ENCODE results near the gene GNLY. TPM values are rescaled to one million over a fixed set of nuclear protein-coding genes. Genes with fewer than 3 reads are reported as not detected.

The GNLY gene
- total and polyA plus RNA-seq, 2 of the 4 experiments (the other 2 are of a cell fraction) = not detected

DNA sequence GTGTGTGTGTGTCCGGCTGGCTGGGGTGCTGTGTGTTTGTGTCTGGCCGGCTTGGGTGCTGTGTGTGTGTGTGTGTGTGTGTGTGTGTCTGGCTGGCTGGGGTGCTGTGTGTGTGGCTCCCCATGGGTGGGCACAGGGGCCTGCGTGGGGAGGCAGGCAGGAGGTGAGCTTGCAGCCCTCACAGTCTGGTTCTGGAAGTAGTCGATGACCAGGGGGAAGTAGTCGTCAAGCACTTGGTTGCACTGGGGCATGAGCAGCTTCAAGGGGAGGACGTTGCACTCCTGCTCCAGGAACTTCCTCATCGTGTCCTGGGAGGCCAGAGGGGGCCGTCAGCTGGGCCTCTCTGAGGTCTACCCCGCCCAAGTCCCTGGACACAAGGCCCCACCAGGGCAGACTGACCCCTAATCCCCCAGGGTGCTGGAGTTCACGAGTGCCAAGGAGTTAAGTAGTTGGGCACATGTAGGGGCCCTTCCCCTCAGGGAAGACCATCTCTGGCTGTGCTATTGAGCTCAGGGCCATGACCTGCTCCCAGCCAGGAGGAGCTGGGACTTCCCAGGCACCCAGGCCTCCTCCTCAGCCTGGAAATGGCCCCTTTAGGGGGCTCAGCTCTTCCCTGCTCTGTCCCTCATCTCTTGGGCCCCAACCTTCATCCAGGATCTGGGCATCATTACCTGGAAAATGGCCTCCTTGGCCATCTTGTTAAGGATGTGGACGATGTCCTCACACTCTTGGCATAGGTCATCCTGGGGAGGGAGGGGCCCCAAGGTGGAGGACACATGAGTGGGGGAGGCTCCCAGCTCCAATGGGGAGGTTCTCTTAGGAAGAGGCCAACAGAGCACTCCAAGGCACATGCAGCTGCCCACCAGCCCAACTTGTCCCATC is 27.5 kb upstream of the GNLY start:
- no TSS peak for BruUV-seq (replicated peaks)
- in situ Hi-C loops (cut with MboI; ENCODE audit: low sequenced_read_pairs) = no loop called here
- TF ChIP-seq POLR2A (IDR thresholded peaks at IDR 0.05; ENCODE audit: low read depth, low read length) = no peak
- TF ChIP-seq, protein P1, sequence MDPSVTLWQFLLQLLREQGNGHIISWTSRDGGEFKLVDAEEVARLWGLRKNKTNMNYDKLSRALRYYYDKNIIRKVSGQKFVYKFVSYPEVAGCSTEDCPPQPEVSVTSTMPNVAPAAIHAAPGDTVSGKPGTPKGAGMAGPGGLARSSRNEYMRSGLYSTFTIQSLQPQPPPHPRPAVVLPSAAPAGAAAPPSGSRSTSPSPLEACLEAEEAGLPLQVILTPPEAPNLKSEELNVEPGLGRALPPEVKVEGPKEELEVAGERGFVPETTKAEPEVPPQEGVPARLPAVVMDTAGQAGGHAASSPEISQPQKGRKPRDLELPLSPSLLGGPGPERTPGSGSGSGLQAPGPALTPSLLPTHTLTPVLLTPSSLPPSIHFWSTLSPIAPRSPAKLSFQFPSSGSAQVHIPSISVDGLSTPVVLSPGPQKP (IDR thresholded peaks at IDR 0.05; ENCODE audit: borderline replicate concordance, low read depth, low read length) = no peak
- TF ChIP-seq BHLHE40 (IDR thresholded peaks at IDR 0.05; ENCODE audit: low read depth, low read length) = no peak
- TF ChIP-seq, protein P2, sequence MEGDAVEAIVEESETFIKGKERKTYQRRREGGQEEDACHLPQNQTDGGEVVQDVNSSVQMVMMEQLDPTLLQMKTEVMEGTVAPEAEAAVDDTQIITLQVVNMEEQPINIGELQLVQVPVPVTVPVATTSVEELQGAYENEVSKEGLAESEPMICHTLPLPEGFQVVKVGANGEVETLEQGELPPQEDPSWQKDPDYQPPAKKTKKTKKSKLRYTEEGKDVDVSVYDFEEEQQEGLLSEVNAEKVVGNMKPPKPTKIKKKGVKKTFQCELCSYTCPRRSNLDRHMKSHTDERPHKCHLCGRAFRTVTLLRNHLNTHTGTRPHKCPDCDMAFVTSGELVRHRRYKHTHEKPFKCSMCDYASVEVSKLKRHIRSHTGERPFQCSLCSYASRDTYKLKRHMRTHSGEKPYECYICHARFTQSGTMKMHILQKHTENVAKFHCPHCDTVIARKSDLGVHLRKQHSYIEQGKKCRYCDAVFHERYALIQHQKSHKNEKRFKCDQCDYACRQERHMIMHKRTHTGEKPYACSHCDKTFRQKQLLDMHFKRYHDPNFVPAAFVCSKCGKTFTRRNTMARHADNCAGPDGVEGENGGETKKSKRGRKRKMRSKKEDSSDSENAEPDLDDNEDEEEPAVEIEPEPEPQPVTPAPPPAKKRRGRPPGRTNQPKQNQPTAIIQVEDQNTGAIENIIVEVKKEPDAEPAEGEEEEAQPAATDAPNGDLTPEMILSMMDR (conservative IDR thresholded peaks at IDR 0.05; ENCODE audit: low read depth, low read length) = no peak
- TF ChIP-seq RAD21 (IDR thresholded peaks at IDR 0.05; ENCODE audit: low read length) = no peak
- no peak for TF ChIP-seq RFX5 (IDR thresholded peaks at IDR 0.05; ENCODE audit: low read depth, low read length)
- no peak for TF ChIP-seq SMC3 (IDR thresholded peaks at IDR 0.05; ENCODE audit: low read depth, low read length)
- no peak for TF ChIP-seq MAZ (IDR thresholded peaks at IDR 0.05; ENCODE audit: borderline replicate concordance, low read depth, low read length)
- no peak for TF ChIP-seq MAFK (IDR thresholded peaks at IDR 0.05; ENCODE audit: low read depth, low read length)
- TF ChIP-seq CHD1 (IDR thresholded peaks at IDR 0.05; ENCODE audit: low read depth, low read length) = no peak
- TF ChIP-seq CEBPB (IDR thresholded peaks at IDR 0.05; ENCODE audit: low read depth, low read length) = no peak
- no peak for TF ChIP-seq FOS (IDR thresholded peaks at IDR 0.05; ENCODE audit: low read depth, low read length)
- TF ChIP-seq, protein P3, sequence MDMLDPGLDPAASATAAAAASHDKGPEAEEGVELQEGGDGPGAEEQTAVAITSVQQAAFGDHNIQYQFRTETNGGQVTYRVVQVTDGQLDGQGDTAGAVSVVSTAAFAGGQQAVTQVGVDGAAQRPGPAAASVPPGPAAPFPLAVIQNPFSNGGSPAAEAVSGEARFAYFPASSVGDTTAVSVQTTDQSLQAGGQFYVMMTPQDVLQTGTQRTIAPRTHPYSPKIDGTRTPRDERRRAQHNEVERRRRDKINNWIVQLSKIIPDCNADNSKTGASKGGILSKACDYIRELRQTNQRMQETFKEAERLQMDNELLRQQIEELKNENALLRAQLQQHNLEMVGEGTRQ (IDR thresholded peaks at IDR 0.05; ENCODE audit: low read depth, low read length) = no peak
- TF ChIP-seq MXI1 (IDR thresholded peaks at IDR 0.05; ENCODE audit: borderline replicate concordance, low read depth, low read length) = no peak
- no peak for TF ChIP-seq RCOR1 (IDR thresholded peaks at IDR 0.05; ENCODE audit: insufficient replicate concordance, low read length)

More for the DNA sequence above, 27.5 kb upstream of the GNLY start:
- Histone ChIP-seq H3K27ac (ENCODE audit: insufficient read depth, low read length) (no peak overlapping the region), H3K79me1 (ENCODE audit: low read depth in 1 of 2, low read length in 2 of 2) (no peaks in the 10 kb centered on the region), H4K5ac (ENCODE audit: low read depth, low read length) (no peak overlapping the region), H2BK15ac (ENCODE audit: low read depth, low read length) (no peak overlapping the region), H3K9me3 (ENCODE audit: control insufficient read depth, insufficient read depth, low read length) (no peaks in the 10 kb centered on the region), H3K18ac (ENCODE audit: low read depth, low read length) (no peak overlapping the region), H3K4ac (ENCODE audit: low read depth, low read length) (no peak overlapping the region), H2BK5ac (ENCODE audit: low read depth, low read length, poor library complexity, severe bottlenecking) (no peak overlapping the region), H3K9ac (ENCODE audit: low read depth, low read length) (no peak overlapping the region), H2AK5ac (ENCODE audit: low read depth, low read length) (no peak overlapping the region), H2AK9ac (replicated peaks; ENCODE audit: low read depth, low read length, poor library complexity) (no peak overlapping the region), H3K4me1 (ENCODE audit: control insufficient read depth, insufficient read depth, low read length) (peaks cover 6% of the 10 kb centered on the region), H4K8ac (ENCODE audit: low read depth in 2 of 2, low read length in 2 of 2) (no peak overlapping the region), H4K91ac (ENCODE audit: insufficient read depth, low read depth, low read length) (no peak overlapping the region), H3K23ac (ENCODE audit: low read depth, low read length) (no peak overlapping the region), H2AFZ (replicated peaks; ENCODE audit: low read length, poor library complexity) (no peak overlapping the region), H2BK20ac (ENCODE audit: low read depth, low read length) (no peak overlapping the region), H3K36me3 (ENCODE audit: control insufficient read depth, insufficient read depth, low read length) (no peaks in the 10 kb centered on the region), H3K9me1 (ENCODE audit: insufficient read depth, low read length) (peaks cover 13% of the 10 kb centered on the region; the same call in 1 of the 2 replicates), H3K27me3 (ENCODE audit: control insufficient read depth, insufficient read depth, low read length) (0 out of 2 replicates have a peak, but pooled peaks cover 3% of the 10 kb centered on the region), H3K4me2 (ENCODE audit: low read depth, low read length) (no peak overlapping the region), H3K4me3 (ENCODE audit: insufficient read depth, low read depth, low read length) (no peak overlapping the region), H2BK120ac (ENCODE audit: low read depth, low read length) (no peak overlapping the region), H4K20me1 (ENCODE audit: insufficient read depth, low read length) (no peaks in the 10 kb centered on the region), H3K14ac (replicated peaks; ENCODE audit: low read depth, low read length) (no peak overlapping the region), H3K56ac (ENCODE audit: extremely low read depth, insufficient read depth, low read length) (no peak overlapping the region)
- ChIA-PET CTCF (no interaction called here), POLR2A (ENCODE audit: unreplicated experiment) (no interaction called here)
- 57% methylated on average over 1 of the region's 11 CpGs; no CpG with 5 or more reads in 1 of the 2 experiments for WGBS, 2 experiments (ENCODE audit: extremely low coverage in 2 of 2, insufficient read length in 1 of 2)
- dilution Hi-C loops (cut with HindIII; ENCODE audit: low sequenced_read_pairs, unreplicated experiment) (no loop called here), intact Hi-C loops (cut with micrococcal nuclease) (no loop called here)
- ATAC-seq (ENCODE audit: low read depth) (no peak), DNase-seq (no peak)

Data from IMR-90 (cell line).